GM21360 (cell line): ENCODE data around the gene SMAD3.
A peak's percentile ranks its signal among the peaks of the same experiment; 100 is the strongest.
"Not testable (repeated sequence)": the region's sequence is repeated elsewhere in the genome, so short reads cannot be mapped to it uniquely, and the experiment has no call there.

Source experiments
- ATAC-seq: cut with Tn5 transposase; IDR thresholded peaks from one replicate; pipeline ENCODE4 v1.9.1; 2021; ENCODE audit warnings: mild to moderate bottlenecking, moderate library complexity; ENCODE audit not compliant: unreplicated experiment

The SMAD3 gene

DNA sequence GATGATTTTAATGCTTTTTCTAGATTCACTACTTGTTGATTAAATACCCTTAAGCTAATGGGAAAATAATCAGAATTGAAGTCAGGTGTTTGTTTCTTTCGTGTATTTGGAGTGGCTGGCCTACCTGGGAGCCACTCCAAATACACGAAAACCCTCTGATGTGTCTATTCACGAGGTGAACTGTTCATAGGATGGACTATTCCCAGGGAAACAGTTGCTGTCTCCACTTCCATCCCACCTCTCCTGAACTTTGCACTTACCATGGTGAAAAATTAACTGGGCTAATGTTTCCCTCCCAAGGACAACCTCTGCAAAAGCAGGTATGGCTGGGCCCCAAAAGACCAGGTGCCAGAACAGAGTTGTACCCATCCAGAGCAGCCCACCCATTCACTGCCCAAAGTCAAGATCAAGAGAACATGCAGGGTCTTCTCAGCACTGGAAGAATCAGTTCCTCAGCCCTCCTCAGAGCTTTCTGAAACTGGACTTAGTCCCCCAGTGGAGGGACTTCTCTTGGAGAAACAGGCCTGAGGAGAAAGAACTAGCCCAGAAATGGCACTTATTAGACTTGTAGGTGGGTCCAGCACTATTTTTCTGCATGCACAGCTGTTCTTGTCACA is 2.9 kb upstream of the SMAD3 start:
- no peak for ATAC-seq

GRCh38 chr15:67063689-67064606 is 1.5 kb upstream of the SMAD3 start:
- ATAC-seq, result no peak

- ATAC-seq, result peak; percentile 26
These were observed 533 bp upstream of the SMAD3 start for GRCh38 chr15:67064607-67065530.

- peak; percentile 17 for ATAC-seq
These were observed 898 bp downstream of the SMAD3 start for GRCh38 chr15:67066041-67066958.

- ATAC-seq, result no peak
These were observed 1.8 kb downstream of the SMAD3 start for GRCh38 chr15:67066959-67067853.

DNA sequence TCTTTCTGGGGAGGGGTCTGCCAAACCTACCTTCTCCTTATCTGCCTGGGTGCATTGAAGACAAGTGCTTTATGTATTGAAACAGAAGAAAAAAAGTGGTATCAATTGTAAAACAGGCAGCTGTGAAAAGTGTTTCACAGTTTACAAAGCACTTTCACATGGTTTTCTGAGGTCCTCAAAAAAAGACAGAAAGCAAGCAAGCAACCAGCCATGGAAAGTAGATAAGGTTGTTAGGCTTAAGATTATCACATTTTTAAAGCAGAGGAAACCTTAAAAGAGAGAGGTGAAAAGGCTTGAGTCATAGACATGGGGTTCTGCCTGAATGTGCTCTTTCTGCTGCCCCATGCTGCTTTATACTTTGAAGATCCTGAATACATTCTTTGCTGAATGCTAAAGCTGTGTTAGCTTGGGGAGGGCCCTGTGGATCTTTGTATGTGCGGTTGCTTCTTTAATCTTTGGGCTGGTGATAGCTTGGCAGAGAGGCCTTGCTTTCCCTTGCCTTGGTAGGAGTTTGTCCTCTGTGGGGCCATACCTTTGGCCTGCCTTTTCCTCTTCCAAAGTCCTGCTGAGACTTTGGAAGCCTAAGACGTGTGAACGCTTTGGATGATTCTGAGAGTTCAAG is 2.6 kb downstream of the SMAD3 start:
- no peak for ATAC-seq

GRCh38 chr15:67068710-67069400 is 3.5 kb downstream of the SMAD3 start:
- ATAC-seq, result no peak

DNA sequence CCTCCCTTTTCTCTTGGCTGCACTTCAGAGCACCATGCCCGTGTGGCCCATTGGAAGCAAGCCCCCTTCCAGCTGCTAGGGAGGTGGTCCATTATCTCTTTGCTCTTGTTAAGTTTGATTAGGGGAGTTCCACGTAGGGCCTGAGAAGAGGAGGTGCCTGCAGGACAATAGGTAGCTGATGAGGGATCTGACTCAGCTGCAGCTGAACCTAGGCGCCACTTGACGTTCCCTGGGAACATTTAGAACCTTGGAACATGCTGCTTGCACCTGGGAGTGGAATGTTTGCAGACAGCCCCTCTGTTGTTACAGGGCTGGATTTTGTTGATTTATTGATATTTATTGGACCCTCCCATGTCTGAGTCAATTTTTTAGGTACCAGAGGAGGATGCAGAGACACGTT is 4.7 kb downstream of the SMAD3 start:
- no peak for ATAC-seq

DNA sequence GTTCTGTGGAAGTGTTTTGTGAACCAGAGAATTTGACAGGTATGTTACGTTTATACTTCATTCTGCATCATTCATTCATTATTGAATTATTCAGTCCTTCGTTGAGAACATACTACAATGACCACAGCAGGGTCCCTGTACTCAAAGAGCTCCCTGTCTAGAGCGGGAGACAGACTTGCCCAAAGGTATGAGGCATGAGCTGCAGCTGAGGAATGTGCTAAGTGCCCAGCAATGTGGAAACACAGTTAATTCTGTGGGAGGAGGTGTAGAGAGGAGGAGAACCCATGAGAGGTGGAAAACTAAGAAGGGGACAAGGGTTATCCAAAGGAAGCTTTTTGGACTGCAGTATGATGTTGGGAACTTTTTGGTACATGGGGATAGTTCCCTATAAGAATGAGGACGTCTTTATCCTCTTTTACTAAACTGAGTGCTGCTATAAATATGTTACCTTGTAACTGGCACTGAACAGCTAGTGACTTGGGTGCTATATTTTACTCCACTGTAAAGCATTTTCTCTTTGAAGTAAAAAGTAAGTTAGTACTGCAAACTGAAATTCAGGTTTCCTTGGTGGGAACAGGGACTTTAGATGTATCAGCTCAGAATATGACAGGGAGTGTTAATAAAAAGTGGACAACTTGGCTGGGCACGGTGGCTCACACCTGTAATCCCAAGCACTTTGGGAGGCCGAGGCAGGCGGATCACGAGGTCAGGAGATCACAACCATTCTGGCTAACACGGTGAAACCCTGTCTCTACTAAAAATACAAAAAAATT is 5.7 kb downstream of the SMAD3 start:
- ATAC-seq, result no peak

- no peak for ATAC-seq
These were observed 7.0 kb downstream of the SMAD3 start for GRCh38 chr15:67072442-67072841.

DNA sequence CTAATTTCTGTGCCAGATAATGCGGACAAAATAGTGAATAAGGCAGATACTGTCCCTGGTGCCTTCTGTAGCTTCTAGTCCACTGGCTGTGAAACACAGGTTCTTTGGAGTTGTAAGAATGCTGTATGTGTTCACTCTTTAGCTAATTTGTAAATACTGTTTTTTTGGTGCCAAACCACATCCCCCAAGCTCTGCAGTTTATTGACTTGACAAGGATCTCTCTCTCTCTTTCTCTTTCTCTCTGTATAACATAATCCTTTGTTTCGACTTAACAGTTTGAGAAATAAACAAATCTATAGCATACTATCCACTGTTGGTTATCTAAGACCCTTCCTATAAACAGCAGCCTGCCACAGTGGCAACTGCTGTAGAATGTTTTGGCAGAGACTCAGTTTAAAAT is 7.6 kb downstream of the SMAD3 start:
- ATAC-seq, result no peak

DNA sequence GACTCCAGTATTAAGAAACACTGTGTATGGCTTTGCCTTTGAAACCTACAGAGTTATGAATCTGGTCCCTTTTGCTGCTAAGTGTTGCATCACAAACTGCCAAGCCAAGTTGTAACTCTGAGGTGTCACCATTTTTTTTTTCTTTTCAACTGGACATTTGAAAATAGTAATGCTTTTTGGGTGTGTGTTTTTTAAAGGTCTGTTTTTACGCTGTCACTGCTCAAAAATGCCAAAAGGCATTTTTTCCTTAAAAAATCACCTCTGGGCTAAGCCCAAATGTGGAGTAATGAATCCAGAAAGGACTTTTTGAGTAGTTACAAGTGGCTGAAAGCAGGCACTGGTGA is 9.5 kb downstream of the SMAD3 start:
- no peak for ATAC-seq

DNA sequence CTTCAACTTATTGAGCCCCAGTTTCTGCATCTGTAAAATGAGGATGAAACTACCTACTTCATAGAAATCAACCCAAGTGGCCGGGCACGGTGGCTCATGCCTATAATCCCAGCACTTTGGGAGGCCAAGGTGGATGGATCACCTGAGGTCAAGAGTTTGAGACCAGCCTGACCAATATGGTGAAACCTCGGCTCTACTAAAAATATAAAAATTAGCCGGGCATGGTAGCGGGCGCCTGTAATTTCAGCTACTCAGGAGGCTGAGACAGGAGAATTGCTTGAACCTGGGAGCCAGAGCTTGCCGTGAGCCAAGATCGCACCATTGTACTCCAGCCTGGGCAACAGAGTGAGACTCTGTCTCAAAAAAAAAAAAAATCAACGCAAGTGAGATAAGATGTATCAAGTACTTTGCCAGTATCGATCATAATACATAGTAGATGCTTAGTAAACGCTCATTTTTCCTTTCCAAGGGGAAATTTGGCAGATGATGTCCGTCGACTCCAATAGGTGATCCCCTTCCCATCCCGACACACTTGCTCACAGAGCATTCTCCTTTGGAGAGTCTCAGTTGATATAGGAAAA is 10.2 kb downstream of the SMAD3 start:
- not testable (repeated sequence) for ATAC-seq

GRCh38 chr15:67076147-67076843 is 10.9 kb downstream of the SMAD3 start:
- ATAC-seq, result peak; percentile 43

- no peak for ATAC-seq
These were observed 12.3 kb downstream of the SMAD3 start for GRCh38 chr15:67077641-67078215.

DNA sequence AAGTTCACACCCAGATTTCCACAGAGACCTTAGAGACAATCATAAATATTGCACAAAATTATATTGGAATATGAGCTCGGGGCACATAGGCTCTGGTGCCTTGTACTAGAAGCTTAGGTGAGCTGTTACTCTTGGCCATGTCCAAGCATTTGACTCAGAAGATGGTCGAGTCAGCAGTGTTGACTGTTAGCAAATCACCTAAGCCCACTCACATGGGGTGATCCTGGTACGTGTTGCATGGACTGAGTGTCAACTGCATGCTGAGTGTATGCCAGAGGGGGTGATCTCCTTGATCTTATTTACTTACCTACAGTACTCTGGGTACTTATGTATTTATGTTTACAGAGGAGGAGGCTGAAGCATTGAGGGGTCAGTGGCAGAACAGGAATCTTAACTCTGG is 14.0 kb downstream of the SMAD3 start:
- ATAC-seq, result no peak
